GM21360 (cell line): ENCODE data around the gene REEP2.
"Not testable (repeated sequence)": the region's sequence is repeated elsewhere in the genome, so short reads cannot be mapped to it uniquely, and the experiment has no call there.

Source experiments
- ATAC-seq: cut with Tn5 transposase; IDR thresholded peaks from one replicate; pipeline ENCODE4 v1.9.1; 2021; ENCODE audit warnings: mild to moderate bottlenecking, moderate library complexity; ENCODE audit not compliant: unreplicated experiment

REEP2 gene

GRCh38 chr5:138466125-138466899, 27.5 kb downstream of the REEP2 start:
- ATAC-seq: no peak

- no peak for ATAC-seq
Observed at GRCh38 chr5:138466900-138467710, 28.2 kb downstream of the REEP2 start.

GRCh38 chr5:138467711-138468132, 28.9 kb downstream of the REEP2 start:
- ATAC-seq: no peak

GRCh38 chr5:138468133-138468965, 29.5 kb downstream of the REEP2 start:
- no peak for ATAC-seq

GRCh38 chr5:138468966-138469539, 30.2 kb downstream of the REEP2 start:
- no peak for ATAC-seq

GRCh38 chr5:138469540-138470321, 30.9 kb downstream of the REEP2 start:
- ATAC-seq: no peak

GRCh38 chr5:138470322-138471051, 31.6 kb downstream of the REEP2 start:
- no peak for ATAC-seq

- ATAC-seq: no peak
Observed at GRCh38 chr5:138471052-138471361, 32.1 kb downstream of the REEP2 start.

GRCh38 chr5:138472353-138472752, 33.5 kb downstream of the REEP2 start:
- ATAC-seq: no peak

- not testable (repeated sequence) for ATAC-seq
Observed at GRCh38 chr5:138473151-138473550, 34.3 kb downstream of the REEP2 start.

GRCh38 chr5:138476918-138477317, 38.1 kb downstream of the REEP2 start:
- ATAC-seq: no peak

- no peak for ATAC-seq
Observed at GRCh38 chr5:138482638-138483037, 43.8 kb downstream of the REEP2 start.

GRCh38 chr5:138488481-138488945, 49.7 kb downstream of the REEP2 start:
- ATAC-seq: no peak

GRCh38 chr5:138489683-138490061, 50.8 kb downstream of the REEP2 start:
- no peak for ATAC-seq

- ATAC-seq: no peak
Observed at GRCh38 chr5:138490648-138491283, 51.9 kb downstream of the REEP2 start.

GRCh38 chr5:138491284-138491648, 52.4 kb downstream of the REEP2 start:
- ATAC-seq: no peak

- peak; percentile 95 for ATAC-seq
Observed at GRCh38 chr5:138491669-138492559, 53.1 kb downstream of the REEP2 start.

- ATAC-seq: no peak
Observed at GRCh38 chr5:138492560-138493045, 53.7 kb downstream of the REEP2 start.
